WI38 (cell line): ENCODE results near the gene NCAPD2.

ENCODE experiments used
- H3K4me3 ChIP-seq: 2 replicates; pipeline ENCODE4 v1.5.1; 2011; ENCODE audit warnings: low read depth, mild to moderate bottlenecking, control low read depth, low read length
- TF ChIP-seq, protein P1 (sequence below): IDR thresholded peaks from 2 replicates; pipeline ENCODE4 v1.5.1; 2012; ENCODE audit warnings: low read depth, mild to moderate bottlenecking, control low read depth, low read length

NCAPD2 gene

DNA sequence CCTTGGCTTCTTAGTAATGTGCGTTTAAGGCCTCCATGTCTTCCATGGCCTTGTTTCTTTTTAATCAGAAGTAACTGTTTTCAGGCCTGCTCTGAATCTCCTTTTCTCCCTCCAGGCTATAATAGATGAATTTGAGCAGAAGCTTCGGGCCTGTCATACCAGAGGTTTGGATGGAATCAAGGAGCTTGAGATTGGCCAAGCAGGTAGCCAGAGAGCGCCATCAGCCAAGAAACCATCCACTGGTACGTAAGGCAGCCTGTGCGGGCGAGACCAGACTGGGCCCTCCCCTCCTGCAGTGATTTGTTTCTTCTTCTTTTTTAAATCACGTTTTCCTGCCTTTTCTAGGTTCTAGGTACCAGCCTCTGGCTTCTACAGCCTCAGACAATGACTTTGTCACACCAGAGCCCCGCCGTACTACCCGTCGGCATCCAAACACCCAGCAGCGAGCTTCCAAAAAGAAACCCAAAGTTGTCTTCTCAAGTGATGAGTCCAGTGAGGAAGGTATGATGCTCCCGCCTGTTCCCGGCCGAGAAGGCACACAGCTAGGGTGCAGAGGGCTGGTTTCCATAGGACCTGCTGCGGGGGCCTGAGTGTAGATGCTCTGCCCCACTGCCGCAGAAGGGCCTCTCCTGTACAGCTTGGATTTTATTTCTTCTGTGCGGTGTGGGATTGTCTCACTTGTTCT lies 36.8 kb downstream of the NCAPD2 start:
- no peak overlapping the region for H3K4me3 ChIP-seq
- TF ChIP-seq, protein P1, sequence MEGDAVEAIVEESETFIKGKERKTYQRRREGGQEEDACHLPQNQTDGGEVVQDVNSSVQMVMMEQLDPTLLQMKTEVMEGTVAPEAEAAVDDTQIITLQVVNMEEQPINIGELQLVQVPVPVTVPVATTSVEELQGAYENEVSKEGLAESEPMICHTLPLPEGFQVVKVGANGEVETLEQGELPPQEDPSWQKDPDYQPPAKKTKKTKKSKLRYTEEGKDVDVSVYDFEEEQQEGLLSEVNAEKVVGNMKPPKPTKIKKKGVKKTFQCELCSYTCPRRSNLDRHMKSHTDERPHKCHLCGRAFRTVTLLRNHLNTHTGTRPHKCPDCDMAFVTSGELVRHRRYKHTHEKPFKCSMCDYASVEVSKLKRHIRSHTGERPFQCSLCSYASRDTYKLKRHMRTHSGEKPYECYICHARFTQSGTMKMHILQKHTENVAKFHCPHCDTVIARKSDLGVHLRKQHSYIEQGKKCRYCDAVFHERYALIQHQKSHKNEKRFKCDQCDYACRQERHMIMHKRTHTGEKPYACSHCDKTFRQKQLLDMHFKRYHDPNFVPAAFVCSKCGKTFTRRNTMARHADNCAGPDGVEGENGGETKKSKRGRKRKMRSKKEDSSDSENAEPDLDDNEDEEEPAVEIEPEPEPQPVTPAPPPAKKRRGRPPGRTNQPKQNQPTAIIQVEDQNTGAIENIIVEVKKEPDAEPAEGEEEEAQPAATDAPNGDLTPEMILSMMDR, result no peak

DNA sequence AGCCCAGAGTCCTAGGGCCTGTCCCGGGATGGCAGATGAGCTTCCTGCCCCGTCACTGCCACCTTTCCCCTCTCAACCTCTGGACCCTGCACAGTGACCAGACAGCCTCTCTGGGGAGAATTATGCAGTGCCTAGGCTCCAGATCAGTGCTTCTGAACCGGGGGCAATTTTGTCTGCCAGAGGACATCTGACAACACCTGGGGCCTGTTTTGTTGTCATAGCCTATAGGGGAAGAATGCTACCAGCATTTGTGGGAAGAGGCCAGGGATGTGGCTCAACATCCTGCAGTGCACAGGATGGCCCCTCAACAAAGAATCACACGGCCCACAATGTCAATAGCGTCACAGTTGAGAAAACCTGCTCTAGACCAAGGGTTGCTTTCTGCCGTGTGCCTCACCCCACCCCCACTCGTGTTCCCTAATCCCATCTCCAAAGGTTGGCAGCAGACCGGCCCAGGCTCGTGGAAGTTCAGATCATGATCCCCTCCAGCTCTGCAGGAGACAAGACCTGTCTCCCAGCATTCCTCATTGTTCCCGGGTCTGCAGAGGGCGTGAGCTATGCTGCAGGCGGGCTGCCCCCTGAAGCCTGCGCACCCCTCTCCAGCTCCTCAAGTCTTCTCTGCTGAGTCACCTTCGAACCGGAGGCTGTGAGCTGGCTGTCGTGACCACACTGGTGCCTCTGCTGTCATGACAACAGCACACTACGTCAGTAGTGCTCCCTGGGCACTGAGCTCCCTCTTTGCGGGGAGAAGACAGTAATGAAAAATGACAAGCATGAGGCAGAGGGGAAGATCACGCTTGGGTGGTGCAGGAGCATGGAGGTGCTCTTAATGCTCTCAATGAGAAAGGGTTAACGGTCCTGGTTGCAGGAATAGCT lies 38.4 kb downstream of the NCAPD2 start:
- peak overlapping the region; percentile 99 for H3K4me3 ChIP-seq
- TF ChIP-seq, protein P1, result no peak

DNA sequence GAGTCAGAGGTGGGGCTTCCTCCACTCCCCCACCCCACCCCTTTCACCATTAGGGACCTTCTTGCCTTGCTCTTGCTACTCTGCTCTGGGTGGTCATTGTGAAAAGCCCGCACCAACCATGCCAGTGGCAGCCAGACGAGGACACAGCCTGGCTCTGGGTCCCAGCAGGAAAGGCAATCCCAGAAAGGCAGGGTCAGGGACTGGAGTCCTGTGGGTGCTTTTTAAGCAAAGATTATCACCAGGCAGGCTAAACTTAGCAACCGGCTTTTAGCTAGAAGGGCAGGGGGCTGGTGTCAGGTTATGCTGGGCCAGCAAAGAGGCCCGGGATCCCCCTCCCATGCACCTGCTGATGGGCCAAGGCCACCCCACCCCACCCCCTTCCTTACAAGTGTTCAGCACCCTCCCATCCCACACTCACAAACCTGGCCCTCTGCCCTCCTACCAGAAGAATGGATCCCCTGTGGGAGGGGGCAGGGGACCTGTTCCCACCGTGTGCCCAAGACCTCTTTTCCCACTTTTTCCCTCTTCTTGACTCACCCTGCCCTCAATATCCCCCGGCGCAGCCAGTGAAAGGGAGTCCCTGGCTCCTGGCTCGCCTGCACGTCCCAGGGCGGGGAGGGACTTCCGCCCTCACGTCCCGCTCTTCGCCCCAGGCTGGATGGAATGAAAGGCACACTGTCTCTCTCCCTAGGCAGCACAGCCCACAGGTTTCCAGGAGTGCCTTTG lies 39.2 kb downstream of the NCAPD2 start:
- TF ChIP-seq, protein P1, result no peak

GRCh38 chr12:6533653-6533922 lies 39.7 kb downstream of the NCAPD2 start:
- peak overlapping the region; percentile 99 for H3K4me3 ChIP-seq
- TF ChIP-seq, protein P1, result no peak

More for the DNA sequence above, 39.2 kb downstream of the NCAPD2 start:
- H3K4me3 ChIP-seq, result peak overlapping the region; percentile 99

- TF ChIP-seq, protein P1, result no peak
Measured at GRCh38 chr12:6533923-6534694, 40.2 kb downstream of the NCAPD2 start, which contains the start of gene GAPDH. Gene GAPDH, plus strand, starts transcription at chr12:6534517. Its CDS starts 316 bp downstream, at chr12:6534833.

GRCh38 chr12:6534695-6534944 lies 40.7 kb downstream of the NCAPD2 start:
- peak overlapping the region; percentile 99 for H3K4me3 ChIP-seq
- TF ChIP-seq, protein P1, result no peak

More at GRCh38 chr12:6533923-6534694, 40.2 kb downstream of the NCAPD2 start, which contains the start of gene GAPDH:
- peak within 1 kb of the TSS; percentile 99 for H3K4me3 ChIP-seq
